K562 (cell line): ENCODE data around the gene TUT4. TPM values are rescaled to one million over a fixed set of nuclear protein-coding genes. Genes with fewer than 3 reads are reported as not detected.

Source experiments
- CC2D1A ChIP-seq: fragments of 450-650 bp; IDR thresholded peaks from 2 replicates; pipeline ENCODE4 v1.6.1; 2017; ENCODE audit warnings: mild to moderate bottlenecking
- GTF2B ChIP-seq: IDR thresholded peaks from 2 replicates; pipeline ENCODE4 v1.6.1; 2011; ENCODE audit not compliant: insufficient read length; ENCODE audit errors: extremely low read depth
- HSF4 ChIP-seq: fragments of 250-450 bp; sonication (Bioruptor Pico); IDR thresholded peaks from 2 replicates; pipeline ENCODE4 v2.1.2; 2022; ENCODE audit warnings: mild to moderate bottlenecking, moderate library complexity, borderline replicate concordance
- ILF3 ChIP-seq: fragments of 450-650 bp; IDR thresholded peaks from 2 replicates; pipeline ENCODE4 v1.6.1; 2018; ENCODE audit warnings: antibody characterized with exemption, mild to moderate bottlenecking, moderate library complexity, borderline replicate concordance
- NFE2L1 ChIP-seq: fragments of 450-650 bp; IDR thresholded peaks from 2 replicates; pipeline ENCODE4 v1.6.1; 2016; ENCODE audit warnings: missing genetic modification characterization, low read depth, mild to moderate bottlenecking, missing compliant biosample characterization, moderate library complexity, borderline replicate concordance
- PHF21A ChIP-seq: fragments of 450-650 bp; IDR thresholded peaks from 2 replicates; pipeline ENCODE4 v1.6.1; 2017; ENCODE audit warnings: low read depth, borderline replicate concordance
- RBM15 ChIP-seq: fragments of 200-400 bp; formaldehyde crosslinking; IDR thresholded peaks from 2 replicates; pipeline ENCODE4 v1.6.1; 2018; ENCODE audit warnings: mild to moderate bottlenecking, low read length, moderate library complexity; ENCODE audit not compliant: insufficient read depth
- RFX1 ChIP-seq: fragments of 450-650 bp; IDR thresholded peaks from 2 replicates; pipeline ENCODE4 v1.6.1; 2016; ENCODE audit warnings: mild to moderate bottlenecking, moderate library complexity
- SMC3 ChIP-seq: conservative IDR thresholded peaks from 2 replicates; pipeline ENCODE4 v1.6.1; 2011; ENCODE audit warnings: low read depth, low read length, improper control_type of control experiment; ENCODE audit not compliant: insufficient read depth
- SPI1 ChIP-seq: IDR thresholded peaks from 2 replicates; pipeline ENCODE4 v1.6.1; 2011; ENCODE audit warnings: low read depth, low read length, control low read depth, borderline replicate concordance
- SREBF2 ChIP-seq: sonication (generic); formaldehyde crosslinking; IDR thresholded peaks from 2 replicates; pipeline ENCODE4 v1.4.0; 2020; ENCODE audit warnings: mild to moderate bottlenecking, missing genetic modification reagents
- TSHZ1 ChIP-seq: fragments of 250-450 bp; sonication (Bioruptor Pico); IDR thresholded peaks from 2 replicates; pipeline ENCODE4 v1.4.0; 2020; ENCODE audit warnings: mild to moderate bottlenecking, moderate library complexity
- ZC3H8 ChIP-seq: fragments of 450-650 bp; IDR thresholded peaks from 2 replicates; pipeline ENCODE4 v1.6.1; 2017
- ZNF395 ChIP-seq: fragments of 200-800 bp; sonication (Bioruptor generic); IDR thresholded peaks from 2 replicates; pipeline ENCODE4 v1.6.1; 2017; ENCODE audit warnings: missing genetic modification characterization, missing compliant biosample characterization
- ZNF41 ChIP-seq: fragments of 250-450 bp; sonication (Bioruptor Pico); conservative IDR thresholded peaks from 2 replicates; pipeline ENCODE4 v1.4.0; 2020; ENCODE audit warnings: mild to moderate bottlenecking
- polyA plus RNA-seq, 8 experiments: library from polyadenylated mRNA; depleted of rRNA in 4 of 8; stranded (reverse) in 5 of 8; unstranded in 3 of 8; fragments of >200 nt; fragmentation: Nextera tagmentation in 2 of 8; fragmentation: Illumina TruSeq in 1 of 8; extraction: Ambion mirVana in 2 of 8; extraction: Trizol in 1 of 8; gene quantifications; 2 replicates each; pipeline versions ENCODE4 v1.2.1 to v1.2.3, GENCODE V29; 2011 to 2014; ENCODE audit warnings: inconsistent platforms in 1 of 8, missing spikeins in 1 of 8
- total RNA-seq, 7 experiments: library from RNA; depleted of rRNA in 6 of 7; stranded (reverse); fragments of >200 nt in 6 of 7; fragmentation: Illumina TruSeq in 2 of 7; extraction: Trizol in 2 of 7; gene quantifications; 2 replicates each; pipeline versions ENCODE4 v1.2.1 to v1.2.3, GENCODE V29; 2011 to 2021; ENCODE audit warnings: low replicate concordance in 1 of 7
- TF ChIP-seq, protein P1 (sequence below): fragments of 450-650 bp; IDR thresholded peaks from one replicate; pipeline ENCODE4 v1.6.1; 2018; ENCODE audit warnings: mild to moderate bottlenecking, moderate library complexity; ENCODE audit not compliant: partially characterized antibody
- TF ChIP-seq, protein P2 (sequence below), 2 experiments: fragments of 200-800 bp in 1 of 2; sonication (Bioruptor generic) in 1 of 2; sonication (generic) in 1 of 2; formaldehyde crosslinking in 1 of 2; IDR thresholded peaks in 1 of 2; conservative IDR thresholded peaks in 1 of 2; 2 replicates each; pipeline versions ENCODE4 v1.5.0 to v1.6.1; 2016 to 2020; ENCODE audit warnings: missing compliant biosample characterization in 1 of 2, missing genetic modification characterization in 1 of 2, missing genetic modification reagents in 1 of 2

The TUT4 gene
- total and polyA plus RNA-seq, 9 of the 15 experiments (the other 6 are each of a cell fraction or from before 2014, with no cell fraction given) = 15.8 to 53.5 (median 36.7) TPM

- TF ChIP-seq SMC3 (no peak), ZNF395 (CRISPR knock-in tag) (no peak), CC2D1A (no peak), SPI1 (peak; percentile 43; the same call in 1 of the 2 replicates), RFX1 (no peak), GTF2B (peak; percentile 63), SREBF2 (0 out of 2 replicates have a peak, but pooled peaks have one; percentile 17), NFE2L1 (no peak), HSF4 (no peak), TSHZ1 (CRISPR knock-in tag) (no peak), ILF3 (no peak; the same call in 1 of the 2 replicates), ZNF41 (no peak), RBM15 (no peak), ZC3H8 (0 out of 2 replicates have a peak, but pooled peaks have one; percentile 41), PHF21A (no peak)
- TF ChIP-seq, protein P1, sequence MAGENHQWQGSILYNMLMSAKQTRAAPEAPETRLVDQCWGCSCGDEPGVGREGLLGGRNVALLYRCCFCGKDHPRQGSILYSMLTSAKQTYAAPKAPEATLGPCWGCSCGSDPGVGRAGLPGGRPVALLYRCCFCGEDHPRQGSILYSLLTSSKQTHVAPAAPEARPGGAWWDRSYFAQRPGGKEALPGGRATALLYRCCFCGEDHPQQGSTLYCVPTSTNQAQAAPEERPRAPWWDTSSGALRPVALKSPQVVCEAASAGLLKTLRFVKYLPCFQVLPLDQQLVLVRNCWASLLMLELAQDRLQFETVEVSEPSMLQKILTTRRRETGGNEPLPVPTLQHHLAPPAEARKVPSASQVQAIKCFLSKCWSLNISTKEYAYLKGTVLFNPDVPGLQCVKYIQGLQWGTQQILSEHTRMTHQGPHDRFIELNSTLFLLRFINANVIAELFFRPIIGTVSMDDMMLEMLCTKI = no peak
- TF ChIP-seq, protein P2, sequence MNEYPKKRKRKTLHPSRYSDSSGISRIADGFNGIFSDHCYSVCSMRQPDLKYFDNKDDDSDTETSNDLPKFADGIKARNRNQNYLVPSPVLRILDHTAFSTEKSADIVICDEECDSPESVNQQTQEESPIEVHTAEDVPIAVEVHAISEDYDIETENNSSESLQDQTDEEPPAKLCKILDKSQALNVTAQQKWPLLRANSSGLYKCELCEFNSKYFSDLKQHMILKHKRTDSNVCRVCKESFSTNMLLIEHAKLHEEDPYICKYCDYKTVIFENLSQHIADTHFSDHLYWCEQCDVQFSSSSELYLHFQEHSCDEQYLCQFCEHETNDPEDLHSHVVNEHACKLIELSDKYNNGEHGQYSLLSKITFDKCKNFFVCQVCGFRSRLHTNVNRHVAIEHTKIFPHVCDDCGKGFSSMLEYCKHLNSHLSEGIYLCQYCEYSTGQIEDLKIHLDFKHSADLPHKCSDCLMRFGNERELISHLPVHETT (CRISPR knock-in tag; conservative IDR thresholded peaks at IDR 0.05 in 1 of 2, IDR thresholded peaks at IDR 0.05 in 1 of 2) = no peak; a peak in 1 of 4 replicates
Observed at GRCh38 chr1:52404116-52404974, 148.5 kb downstream of the TUT4 start, which contains the start of the genes ORC1 and PRPF38A (continued).
